Trophoblast cell (in vitro differentiated cells and primary cell): ENCODE data around the gene ULK3.

ENCODE experiments used
- DNase-seq, 2 donors: peaks; one replicate each; pipeline ENCODE4 v3.0.0-alpha.2; 2016
- H2AFZ ChIP-seq: 2 replicates; pipeline ENCODE4 v1.6.1; 2013; ENCODE audit warnings: low read length, moderate library complexity, mild to moderate bottlenecking; ENCODE audit not compliant: insufficient read depth, poor library complexity
- H2AK5ac ChIP-seq: 2 replicates; pipeline ENCODE4 v1.6.1; 2013; ENCODE audit warnings: mild to moderate bottlenecking, low read length
- H2BK120ac ChIP-seq: 2 replicates; pipeline ENCODE4 v1.6.1; 2013; ENCODE audit warnings: low read length, mild to moderate bottlenecking, moderate library complexity; ENCODE audit not compliant: insufficient read depth, poor library complexity
- H2BK12ac ChIP-seq: 2 replicates; pipeline ENCODE4 v1.6.1; 2013; ENCODE audit warnings: mild to moderate bottlenecking, low read length, moderate library complexity
- H2BK5ac ChIP-seq: 2 replicates; pipeline ENCODE4 v1.6.1; 2013; ENCODE audit warnings: low read length, low read depth, moderate library complexity, mild to moderate bottlenecking; ENCODE audit not compliant: poor library complexity
- H3K14ac ChIP-seq: 2 replicates; pipeline ENCODE4 v1.6.1; 2013; ENCODE audit warnings: mild to moderate bottlenecking, low read length
- H3K18ac ChIP-seq: 2 replicates; pipeline ENCODE4 v1.6.1; 2013; ENCODE audit warnings: mild to moderate bottlenecking, low read length
- H3K23ac ChIP-seq: 2 replicates; pipeline ENCODE4 v1.6.1; 2013; ENCODE audit warnings: low read length
- H3K27ac ChIP-seq: 2 replicates; pipeline ENCODE4 v1.5.1; 2013; ENCODE audit warnings: low read depth, mild to moderate bottlenecking, inconsistent platforms, low read length, moderate library complexity
- H3K27me3 ChIP-seq: 2 replicates; pipeline ENCODE4 v1.6.1; 2013; ENCODE audit warnings: inconsistent platforms, mild to moderate bottlenecking, low read length, moderate library complexity; ENCODE audit not compliant: insufficient read depth
- H3K36me3 ChIP-seq, 2 experiments: 1 replicate in 1 of 2; 2 replicates in 1 of 2; pipeline ENCODE4 v1.6.1; 2013; ENCODE audit warnings: low read length in 2 of 2, mild to moderate bottlenecking in 2 of 2, moderate library complexity in 1 of 2; ENCODE audit not compliant: insufficient read depth in 2 of 2, control insufficient read depth in 1 of 2
- H3K4ac ChIP-seq: 2 replicates; pipeline ENCODE4 v1.6.1; 2013; ENCODE audit warnings: low read depth, mild to moderate bottlenecking, low read length, moderate library complexity
- H3K4me1 ChIP-seq, 2 experiments: 1 replicate in 1 of 2; 2 replicates in 1 of 2; pipeline ENCODE4 v1.6.1; 2013; ENCODE audit warnings: low read length in 2 of 2, mild to moderate bottlenecking in 2 of 2, moderate library complexity in 1 of 2; ENCODE audit not compliant: insufficient read depth in 2 of 2, control insufficient read depth in 1 of 2
- H3K4me2 ChIP-seq: 2 replicates; pipeline ENCODE4 v1.6.1; 2013; ENCODE audit warnings: inconsistent platforms, mild to moderate bottlenecking, low read length, moderate library complexity
- H3K4me3 ChIP-seq: 2 replicates; pipeline ENCODE4 v1.5.1; 2013; ENCODE audit warnings: mild to moderate bottlenecking, low read depth, low read length, inconsistent platforms
- H3K79me1 ChIP-seq: one replicate; pipeline ENCODE4 v1.6.1; 2013; ENCODE audit warnings: low read length
- H3K79me2 ChIP-seq: 2 replicates; pipeline ENCODE4 v1.6.1; 2013; ENCODE audit warnings: low read length, mild to moderate bottlenecking; ENCODE audit not compliant: control insufficient read depth, insufficient read depth, poor library complexity
- H3K9ac ChIP-seq: 2 replicates; pipeline ENCODE4 v1.6.1; 2013; ENCODE audit warnings: mild to moderate bottlenecking, low read length
- H3K9me3 ChIP-seq: 2 replicates; pipeline ENCODE4 v1.6.1; 2013; ENCODE audit warnings: low read depth, mild to moderate bottlenecking, control low read depth, inconsistent platforms, low read length; ENCODE audit not compliant: insufficient read depth
- H4K12ac ChIP-seq: 2 replicates; pipeline ENCODE4 v1.6.1; 2013; ENCODE audit warnings: low read depth, mild to moderate bottlenecking, low read length, moderate library complexity
- H4K8ac ChIP-seq: 2 replicates; pipeline ENCODE4 v1.6.1; 2013; ENCODE audit warnings: low read depth, mild to moderate bottlenecking, low read length, moderate library complexity
- H4K91ac ChIP-seq: one replicate; pipeline ENCODE4 v1.6.1; 2013; ENCODE audit warnings: low read depth, mild to moderate bottlenecking, low read length, moderate library complexity
- WGBS: extraction: QIAGEN DNeasy Blood & Tissue Kit; methylation state at CpG from one replicate; pipeline ENCODE4 v1.1.7; 2013; ENCODE audit warnings: missing lambda C conversion rate; ENCODE audit not compliant: insufficient read length, insufficient coverage; ENCODE audit errors: extremely low coverage; 5-methylcytosine and 5-hydroxymethylcytosine counted together

Gene ULK3

DNA sequence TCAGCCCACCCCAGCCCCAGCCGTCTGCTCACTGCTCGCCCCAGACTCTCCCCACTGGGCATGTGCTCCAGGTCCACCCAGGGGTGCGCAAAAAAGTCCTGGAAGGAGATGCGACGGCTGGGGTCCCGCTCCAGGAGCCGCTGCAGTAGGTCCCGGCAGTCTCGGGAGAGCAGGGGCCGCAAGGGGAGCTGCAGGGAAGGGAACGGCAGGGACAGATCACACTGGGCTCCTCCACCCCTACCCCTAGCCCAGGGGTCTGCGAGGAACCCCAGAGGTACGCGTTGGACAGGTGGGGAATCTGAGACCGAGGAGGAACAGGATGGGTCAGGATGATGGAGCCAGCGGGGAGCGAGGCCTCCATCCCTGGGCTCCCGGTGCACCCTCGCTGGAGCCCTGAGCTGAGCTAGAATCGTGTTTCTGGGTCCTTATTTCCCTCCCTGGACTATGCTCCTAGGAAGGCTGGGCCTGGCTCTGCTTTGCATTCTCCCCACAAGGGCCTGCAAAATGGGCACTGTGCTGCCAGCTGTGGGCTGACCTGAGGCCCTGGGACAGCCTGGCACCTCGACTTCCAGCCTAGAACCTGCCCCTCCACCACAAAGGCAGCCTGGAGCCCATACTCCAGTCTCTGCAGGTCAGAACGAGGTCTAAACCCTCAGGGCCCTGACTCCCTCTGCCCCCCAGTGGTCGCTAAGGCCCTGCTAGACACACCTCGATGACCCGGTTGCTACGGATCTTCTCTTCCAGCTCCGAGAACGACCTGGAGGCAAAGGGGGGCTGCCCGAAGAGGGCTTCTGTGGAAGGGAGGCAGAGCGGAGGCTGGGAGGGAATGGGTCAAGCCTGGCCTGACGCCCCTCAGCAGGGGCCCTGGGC lies 3.2 kb downstream of the ULK3 start:
- no peak for DNase-seq
- H2AFZ ChIP-seq = no peak overlapping the region
- H4K91ac ChIP-seq = no peak overlapping the region
- H3K27ac ChIP-seq = no peak overlapping the region
- H3K27me3 ChIP-seq = no peaks in the 10 kb centered on the region
- H3K9ac ChIP-seq = no peak overlapping the region
- no peak overlapping the region for H4K8ac ChIP-seq
- no peak overlapping the region for H2BK12ac ChIP-seq
- H3K36me3 ChIP-seq = peaks cover under 1 to 4% of the 10 kb centered on the region in 2 experiments
- no peak overlapping the region for H2AK5ac ChIP-seq
- peaks cover 3% of the 10 kb centered on the region for H3K79me2 ChIP-seq
- H3K9me3 ChIP-seq = no peaks in the 10 kb centered on the region
- H3K14ac ChIP-seq = no peak overlapping the region
- H3K4me1 ChIP-seq = peaks cover 12 to 14% of the 10 kb centered on the region in 2 experiments
- no CpG with 5 or more reads among the region's 31 CpGs for WGBS
- H4K12ac ChIP-seq = no peak overlapping the region
- no peak overlapping the region for H3K4ac ChIP-seq
- H2BK120ac ChIP-seq = no peak overlapping the region
- no peak overlapping the region for H3K4me3 ChIP-seq
- peaks cover 6% of the 10 kb centered on the region for H3K79me1 ChIP-seq
- no peak overlapping the region for H3K23ac ChIP-seq
- no peak overlapping the region for H3K4me2 ChIP-seq
- H3K18ac ChIP-seq = no peak overlapping the region
- no peak overlapping the region for H2BK5ac ChIP-seq

DNA sequence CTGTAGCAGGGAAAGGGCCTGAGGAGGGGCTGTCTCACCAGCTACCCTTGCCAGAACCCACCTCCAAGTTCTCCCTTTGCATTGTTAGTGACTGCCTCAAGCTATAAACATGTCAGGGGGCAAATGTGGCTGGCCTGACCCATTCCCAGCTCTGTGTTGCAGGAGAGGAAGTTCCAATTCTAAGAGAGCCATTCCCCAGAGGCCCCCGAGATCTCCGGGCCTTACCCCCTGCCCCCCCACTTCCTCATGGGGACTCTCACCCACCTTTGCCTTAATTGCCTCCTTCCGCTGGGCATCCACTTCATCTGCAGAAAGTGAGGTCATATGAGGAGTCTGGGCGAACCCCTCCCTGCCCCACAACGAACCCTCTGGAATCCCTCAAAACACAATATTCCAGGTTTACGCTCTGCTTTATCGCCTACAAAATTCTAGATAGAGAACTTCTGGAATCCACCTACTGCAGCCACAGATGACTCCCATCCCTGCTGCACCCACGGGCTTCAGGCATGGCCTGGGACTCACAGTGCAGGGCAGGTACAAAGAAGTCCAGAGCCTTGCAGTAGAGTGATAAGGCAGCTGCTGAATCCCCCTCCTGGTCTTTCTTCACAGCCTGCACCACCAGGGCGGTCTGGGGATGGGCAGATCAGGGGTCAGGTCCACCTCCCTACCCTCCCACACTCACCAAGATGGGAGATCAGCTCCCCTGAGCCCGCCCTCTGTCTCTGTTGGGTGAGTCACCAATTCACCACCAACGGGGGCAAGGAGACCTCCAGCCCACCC lies 4.0 kb downstream of the ULK3 start:
- no peak overlapping the region for H4K91ac ChIP-seq
- H2BK12ac ChIP-seq = no peak overlapping the region
- H3K27me3 ChIP-seq = no peaks in the 10 kb centered on the region
- H3K27ac ChIP-seq = no peak overlapping the region
- no peak overlapping the region for H2BK120ac ChIP-seq
- WGBS = no CpG with 5 or more reads among the region's 11 CpGs
- H2AK5ac ChIP-seq = no peak overlapping the region
- H3K4me1 ChIP-seq = peaks cover 10 to 12% of the 10 kb centered on the region in 2 experiments
- H3K14ac ChIP-seq = no peak overlapping the region
- peaks cover 3% of the 10 kb centered on the region for H3K79me2 ChIP-seq
- H3K4ac ChIP-seq = no peak overlapping the region
- DNase-seq = no peak
- no peak overlapping the region for H3K18ac ChIP-seq
- no peak overlapping the region for H3K4me2 ChIP-seq
- no peak overlapping the region for H3K23ac ChIP-seq
- no peak overlapping the region for H3K9ac ChIP-seq
- H3K9me3 ChIP-seq = no peaks in the 10 kb centered on the region
- H3K4me3 ChIP-seq = no peak overlapping the region
- no peak overlapping the region for H2AFZ ChIP-seq
- no peak overlapping the region for H4K12ac ChIP-seq
- H4K8ac ChIP-seq = no peak overlapping the region
- H3K36me3 ChIP-seq = peaks cover 0 to 3% of the 10 kb centered on the region in 2 experiments
- peaks cover 6% of the 10 kb centered on the region for H3K79me1 ChIP-seq
- H2BK5ac ChIP-seq = no peak overlapping the region

DNA sequence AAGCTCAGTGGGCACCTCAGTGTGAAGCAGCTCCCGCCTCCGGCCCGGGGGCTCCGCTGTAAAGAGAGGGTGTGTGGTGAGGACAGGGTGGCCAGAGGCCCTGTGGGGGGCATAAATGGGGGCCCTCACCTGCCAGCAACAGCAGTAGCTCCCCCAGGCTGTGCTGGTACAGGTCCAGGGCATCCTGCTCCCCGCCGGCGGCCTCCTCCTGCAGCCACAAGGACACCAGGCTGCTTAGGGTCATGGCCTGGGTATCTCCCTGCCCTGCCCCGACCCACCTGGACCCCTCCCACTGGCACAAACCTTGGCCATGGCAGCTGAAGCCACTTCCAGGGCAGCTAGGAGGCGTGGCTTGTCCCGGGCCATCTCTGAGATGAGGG lies 4.8 kb downstream of the ULK3 start:
- H3K79me2 ChIP-seq = no peaks in the 10 kb centered on the region
- peaks cover 6 to 8% of the 10 kb centered on the region in 2 experiments for H3K4me1 ChIP-seq
- peaks cover 4% of the 10 kb centered on the region for H3K79me1 ChIP-seq
- H3K14ac ChIP-seq = no peak overlapping the region
- no peak overlapping the region for H2AK5ac ChIP-seq
- H4K12ac ChIP-seq = no peak overlapping the region
- H4K91ac ChIP-seq = no peak overlapping the region
- H2BK5ac ChIP-seq = no peak overlapping the region
- no peak for DNase-seq
- H3K27ac ChIP-seq = no peak overlapping the region
- H2BK12ac ChIP-seq = no peak overlapping the region
- no peak overlapping the region for H3K4me3 ChIP-seq
- H3K4me2 ChIP-seq = no peak overlapping the region
- H2BK120ac ChIP-seq = no peak overlapping the region
- H2AFZ ChIP-seq = no peak overlapping the region
- H4K8ac ChIP-seq = no peak overlapping the region
- no peak overlapping the region for H3K23ac ChIP-seq
- no peaks in the 10 kb centered on the region for H3K9me3 ChIP-seq
- peaks cover 0 to 3% of the 10 kb centered on the region in 2 experiments for H3K36me3 ChIP-seq
- H3K18ac ChIP-seq = no peak overlapping the region
- no peak overlapping the region for H3K4ac ChIP-seq
- no peak overlapping the region for H3K9ac ChIP-seq
- H3K27me3 ChIP-seq = no peaks in the 10 kb centered on the region
- no CpG with 5 or more reads among the region's 10 CpGs for WGBS

DNA sequence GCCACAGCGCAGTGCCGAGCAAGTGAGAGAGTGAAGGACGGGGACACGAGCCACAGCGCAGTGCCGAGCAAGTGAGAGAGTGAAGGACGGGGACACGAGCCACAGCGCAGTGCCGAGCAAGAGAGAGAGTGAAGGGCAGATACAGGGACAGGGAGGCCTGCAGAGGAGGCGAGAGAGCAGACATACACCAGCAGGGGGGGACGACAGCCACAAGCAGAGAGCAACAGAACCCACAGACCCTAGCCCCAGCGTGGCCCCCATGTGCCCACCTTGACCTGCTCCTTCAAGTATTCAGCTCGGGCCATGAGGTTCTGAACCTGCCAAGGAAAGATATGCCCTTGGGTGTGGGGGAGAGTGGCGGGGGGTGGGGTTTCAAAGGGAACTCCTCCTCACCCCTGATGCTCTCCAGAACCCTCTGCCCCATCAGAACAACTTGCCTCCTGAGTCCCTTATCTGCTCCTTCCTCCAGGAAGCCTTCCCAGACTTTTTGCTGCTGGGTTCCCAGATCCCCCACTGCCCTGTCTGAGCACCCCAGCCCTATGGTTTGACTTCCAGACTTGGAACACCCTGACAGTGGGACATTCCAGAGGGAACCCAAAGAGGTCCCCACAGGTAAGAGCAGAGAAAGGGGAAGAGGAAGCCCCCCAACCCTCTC lies 5.3 kb downstream of the ULK3 start:
- H3K4ac ChIP-seq = no peak overlapping the region
- no peaks in the 10 kb centered on the region for H3K79me2 ChIP-seq
- no peak overlapping the region for H4K12ac ChIP-seq
- H3K23ac ChIP-seq = no peak overlapping the region
- H3K14ac ChIP-seq = no peak overlapping the region
- H3K18ac ChIP-seq = no peak overlapping the region
- no peak overlapping the region for H3K4me3 ChIP-seq
- no peak overlapping the region for H4K8ac ChIP-seq
- H3K27me3 ChIP-seq = no peaks in the 10 kb centered on the region
- no peak overlapping the region for H3K9ac ChIP-seq
- no peaks in the 10 kb centered on the region for H3K9me3 ChIP-seq
- no peak for DNase-seq
- no CpG with 5 or more reads among the region's 15 CpGs for WGBS
- no peak overlapping the region for H4K91ac ChIP-seq
- no peak overlapping the region for H2BK120ac ChIP-seq
- H3K4me1 ChIP-seq = peaks cover 6 to 8% of the 10 kb centered on the region in 2 experiments
- H3K36me3 ChIP-seq = peaks cover 0 to 3% of the 10 kb centered on the region in 2 experiments
- no peak overlapping the region for H3K4me2 ChIP-seq
- no peak overlapping the region for H2BK5ac ChIP-seq
- H3K79me1 ChIP-seq = no peaks in the 10 kb centered on the region
- H2AK5ac ChIP-seq = no peak overlapping the region
- H2BK12ac ChIP-seq = no peak overlapping the region
- no peak overlapping the region for H3K27ac ChIP-seq
- no peak overlapping the region for H2AFZ ChIP-seq
